ENCODE measurements around the gene CCDC68.
A peak's percentile ranks its signal among the peaks of the same experiment; 100 is the strongest.

CCDC68 gene

DNA sequence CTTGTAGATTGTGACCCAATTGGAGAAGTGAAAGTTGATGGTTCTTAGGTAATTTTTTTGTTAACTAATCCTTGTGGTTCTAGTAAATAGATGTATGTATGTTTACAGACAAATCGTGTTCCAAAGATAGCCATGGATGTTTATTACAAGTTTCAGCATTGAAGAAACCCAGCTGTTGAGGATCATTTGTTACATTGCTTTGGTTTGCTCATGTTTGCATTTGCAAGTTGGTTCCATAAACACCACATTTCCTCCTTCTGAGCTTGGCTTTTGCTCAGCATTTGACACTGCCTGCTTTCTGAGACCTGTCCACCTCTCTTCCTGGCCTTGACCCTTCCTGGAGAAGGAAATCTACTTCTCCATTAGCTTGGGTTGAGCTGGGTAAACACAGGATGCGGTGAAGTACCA lies 1.8 kb upstream of the CCDC68 start:
- DNase-seq (ENCODE audit: low read depth): peak; percentile 61

DNA sequence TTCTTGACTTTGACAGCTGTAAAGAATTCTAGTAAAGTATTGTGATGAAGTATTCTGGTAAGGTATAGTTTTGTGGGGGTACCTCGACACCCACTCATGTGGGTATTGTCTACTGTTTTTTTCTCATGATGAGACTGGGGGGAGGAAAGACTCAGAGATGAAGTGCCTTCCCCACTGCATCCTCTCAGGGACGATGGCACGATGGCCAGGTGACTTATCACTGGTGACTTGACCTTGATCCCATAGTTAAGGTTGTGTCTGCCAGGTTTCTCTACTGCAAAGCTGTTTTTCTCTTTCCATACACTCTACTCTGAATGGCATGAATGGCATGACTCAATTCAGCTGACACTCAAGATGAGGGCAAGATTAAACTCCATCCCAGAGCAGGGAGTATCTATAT lies 936 bp upstream of the CCDC68 start:
- DNase-seq (ENCODE audit: low read depth): no peak

DNA sequence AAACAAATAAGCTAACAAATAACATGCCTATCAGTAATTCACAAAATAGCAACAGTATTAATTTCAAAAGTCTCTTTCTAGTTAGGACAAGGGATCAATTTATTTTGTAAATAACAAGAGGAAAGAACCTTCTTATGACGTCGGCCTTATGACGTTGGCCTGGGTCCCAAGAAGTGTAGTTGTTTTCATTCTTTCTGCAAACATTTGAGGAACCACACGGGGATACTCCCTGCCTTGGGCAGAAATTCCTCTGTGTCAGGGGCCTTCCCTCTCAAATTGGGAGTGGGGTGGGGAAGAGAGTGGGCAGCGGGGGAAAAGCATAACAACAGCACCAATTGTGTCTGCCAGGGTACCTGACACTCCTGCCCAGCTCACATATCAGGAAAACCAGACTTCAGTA lies 1.3 kb downstream of the CCDC68 start:
- peak; percentile 85 for DNase-seq (ENCODE audit: low read depth)

DNA sequence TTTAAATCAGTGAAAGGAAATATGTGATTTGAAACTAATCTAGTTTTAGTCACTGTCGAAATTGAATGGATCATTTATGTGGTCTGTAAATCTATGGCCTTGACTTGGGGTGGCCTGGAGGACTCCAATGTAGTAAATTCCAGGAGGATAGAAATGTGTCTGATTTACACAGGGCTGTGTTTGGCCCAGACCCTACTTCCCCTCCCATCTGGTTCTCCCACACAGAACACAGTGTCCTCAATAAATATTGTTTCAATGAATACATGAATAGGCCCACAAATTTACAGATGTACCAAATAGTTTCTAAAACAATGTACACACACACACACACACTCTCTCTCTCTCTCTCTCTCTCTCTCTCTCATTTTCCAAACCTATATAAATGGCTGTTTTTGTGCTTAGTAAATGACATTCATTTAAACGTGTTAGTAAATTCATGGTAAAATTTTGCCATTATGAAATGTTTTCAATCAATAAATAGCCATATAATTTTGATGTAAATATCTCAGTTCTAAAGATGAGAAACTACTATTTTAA lies 1.9 kb downstream of the CCDC68 start:
- peak; percentile 49 for DNase-seq (ENCODE audit: low read depth)

DNA sequence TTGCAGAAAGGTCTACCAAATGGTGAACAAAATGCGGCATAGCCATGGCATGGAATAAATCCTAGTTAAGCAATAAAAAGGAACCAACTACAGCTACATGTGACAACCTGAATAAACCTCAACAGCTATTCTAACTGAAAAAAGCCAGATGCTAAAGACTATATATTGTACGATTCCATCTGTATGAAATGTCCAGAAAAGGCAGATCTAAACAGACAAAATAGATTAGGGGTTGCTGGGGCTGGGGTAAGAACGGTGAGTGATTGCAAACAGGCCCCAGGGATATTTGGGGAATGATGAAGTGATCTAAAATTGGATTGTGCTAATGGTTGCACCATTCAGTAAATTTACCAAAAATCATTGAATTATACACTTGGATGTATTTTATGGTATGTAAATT lies 2.8 kb downstream of the CCDC68 start:
- no peak for DNase-seq (ENCODE audit: low read depth)

DNA sequence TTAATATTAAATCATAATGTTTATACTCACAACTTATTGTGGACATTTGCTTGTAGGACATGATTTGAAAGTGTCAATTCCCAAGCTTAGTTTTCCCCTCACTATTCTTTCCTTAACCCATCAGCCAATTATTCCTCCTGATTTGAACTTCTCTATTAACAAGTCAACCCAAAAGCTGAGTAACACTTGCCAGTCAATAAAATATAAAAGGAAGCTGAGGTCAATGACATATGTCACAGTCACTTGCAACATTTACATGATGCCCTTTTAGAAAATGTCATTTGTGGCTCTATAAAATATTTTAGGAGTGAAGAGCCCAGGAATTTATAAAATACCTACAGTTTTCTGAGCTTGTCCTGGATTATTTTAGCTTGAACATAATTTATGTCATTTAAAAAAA lies 7.2 kb downstream of the CCDC68 start:
- no peak for DNase-seq (ENCODE audit: low read depth)

DNA sequence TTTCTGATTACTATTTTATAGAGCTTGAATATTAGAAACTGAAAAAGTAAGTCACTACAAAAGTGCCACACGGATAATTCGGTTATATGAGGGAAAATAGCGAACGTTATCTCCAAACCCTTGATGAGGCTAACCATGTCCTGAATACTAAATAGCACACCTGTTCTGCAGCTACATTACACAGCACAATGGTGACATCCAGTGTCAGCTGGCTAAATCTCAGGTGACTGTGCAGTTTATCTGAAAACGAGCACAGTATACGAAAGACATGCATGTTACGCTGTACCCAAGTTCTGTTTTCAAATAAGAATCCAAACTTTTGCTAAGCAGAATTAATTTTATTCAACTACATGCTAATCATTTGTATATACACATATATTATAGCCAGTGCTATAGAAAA lies 9.0 kb downstream of the CCDC68 start:
- DNase-seq (ENCODE audit: low read depth): no peak

DNA sequence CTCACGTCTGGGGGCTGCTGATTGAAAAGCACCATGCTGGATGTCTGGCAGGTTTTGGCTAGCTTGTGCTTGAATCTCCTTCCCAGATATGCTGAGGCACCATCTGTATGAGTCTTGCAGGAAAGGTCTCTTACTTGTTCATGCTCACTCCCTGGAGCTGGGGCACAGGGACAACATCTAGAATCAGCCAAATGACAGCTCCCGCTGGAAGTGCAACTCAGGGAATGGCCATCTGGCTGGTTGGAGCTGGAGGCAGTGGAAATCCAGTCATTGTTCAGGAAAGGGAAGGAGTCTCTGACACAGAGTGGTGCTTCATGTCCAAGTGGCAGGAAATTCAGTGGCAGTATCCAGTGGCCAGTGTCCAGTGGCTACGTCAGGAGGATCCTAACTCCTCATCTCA lies 9.7 kb downstream of the CCDC68 start:
- DNase-seq (ENCODE audit: low read depth): no peak

DNA sequence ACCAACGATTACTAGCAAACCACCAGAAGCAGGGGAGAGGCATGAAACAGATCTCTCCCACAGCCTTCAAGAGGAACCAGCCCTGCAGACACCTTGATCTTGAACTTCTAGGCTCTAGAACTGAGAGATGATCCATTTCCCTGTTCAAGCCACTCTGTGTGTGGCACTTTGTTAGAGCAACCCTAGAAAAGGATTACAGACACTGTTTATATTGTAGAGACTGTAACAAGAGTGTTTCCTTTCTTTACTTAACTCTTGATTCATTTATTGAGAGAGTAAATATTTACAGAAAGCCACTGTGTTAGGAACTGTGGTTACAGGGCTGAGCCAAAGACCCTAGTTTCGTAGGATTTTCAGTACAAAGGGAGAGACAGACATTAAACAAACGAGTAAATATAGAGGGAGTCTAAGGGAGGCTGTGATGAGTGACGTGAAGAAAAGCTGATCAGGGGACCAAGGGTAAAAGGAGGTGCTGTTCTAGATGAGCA lies 10.9 kb downstream of the CCDC68 start:
- DNase-seq (ENCODE audit: low read depth): no peak

DNA sequence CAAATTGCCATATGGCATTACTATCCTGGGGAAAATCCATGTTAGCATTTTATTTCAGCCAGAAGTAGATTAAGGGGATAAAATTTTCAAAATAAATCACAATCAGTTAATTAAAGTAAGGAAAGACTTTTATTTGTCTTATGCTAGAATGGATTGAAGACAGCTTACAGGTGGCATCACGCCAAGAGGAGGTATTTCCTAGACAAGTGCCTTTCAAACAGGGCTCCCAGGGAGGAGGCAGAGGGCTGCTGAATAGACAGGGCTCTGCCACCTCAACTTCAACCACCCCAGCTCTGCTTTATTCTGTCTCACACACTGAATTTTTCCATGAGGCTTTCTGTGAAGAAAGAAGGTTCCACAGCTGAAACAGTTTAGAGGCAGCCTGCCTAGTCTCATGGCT lies 12.2 kb downstream of the CCDC68 start:
- DNase-seq (ENCODE audit: low read depth): peak; percentile 62

DNA sequence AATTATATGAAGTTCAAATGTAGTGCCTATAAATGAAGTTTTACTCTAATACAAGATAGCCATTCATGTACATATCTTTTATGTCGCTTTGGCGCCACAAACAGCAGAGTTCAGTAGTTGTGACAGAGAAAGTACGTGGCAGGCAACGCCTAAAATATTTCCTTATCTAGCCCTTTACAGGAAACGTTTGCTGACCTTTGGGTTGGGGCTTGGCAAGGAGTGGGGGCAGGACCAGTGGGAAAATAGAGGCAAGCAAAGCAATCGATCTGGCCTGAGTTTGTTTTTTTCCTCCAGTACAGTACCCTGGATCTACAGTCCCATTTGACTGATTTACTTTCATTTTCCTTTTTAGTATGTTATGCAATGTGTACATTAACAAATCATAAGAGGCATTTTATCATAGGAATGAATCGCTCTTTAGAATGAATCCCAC lies 13.1 kb downstream of the CCDC68 start:
- peak; percentile 47 for DNase-seq (ENCODE audit: low read depth)

DNA sequence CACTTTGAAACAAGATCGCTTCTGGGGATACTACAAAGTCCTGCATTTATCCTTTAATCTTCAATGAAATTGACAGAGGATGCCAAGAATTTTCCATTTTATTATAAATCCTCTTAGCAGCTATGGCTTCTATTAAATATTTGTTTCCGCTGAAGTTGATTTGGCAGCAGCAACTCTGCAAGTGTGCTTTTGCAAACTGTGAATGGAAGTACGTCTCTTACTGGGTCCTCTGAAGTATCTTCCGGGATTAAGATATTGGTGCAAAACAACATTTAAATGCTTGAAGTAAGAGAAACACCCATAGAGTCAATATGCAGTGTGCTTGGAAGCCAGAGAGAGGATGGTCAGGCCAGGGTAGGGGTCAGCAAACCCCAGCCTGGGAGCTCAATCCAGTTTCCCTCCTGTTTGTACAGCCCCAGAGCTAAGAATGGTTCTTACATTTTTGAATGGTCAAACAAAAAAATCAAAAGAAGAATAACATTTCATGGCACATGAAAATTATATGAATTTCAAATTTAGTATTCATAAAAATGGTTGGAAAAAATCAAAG lies 13.6 kb downstream of the CCDC68 start:
- DNase-seq (ENCODE audit: low read depth): no peak

DNA sequence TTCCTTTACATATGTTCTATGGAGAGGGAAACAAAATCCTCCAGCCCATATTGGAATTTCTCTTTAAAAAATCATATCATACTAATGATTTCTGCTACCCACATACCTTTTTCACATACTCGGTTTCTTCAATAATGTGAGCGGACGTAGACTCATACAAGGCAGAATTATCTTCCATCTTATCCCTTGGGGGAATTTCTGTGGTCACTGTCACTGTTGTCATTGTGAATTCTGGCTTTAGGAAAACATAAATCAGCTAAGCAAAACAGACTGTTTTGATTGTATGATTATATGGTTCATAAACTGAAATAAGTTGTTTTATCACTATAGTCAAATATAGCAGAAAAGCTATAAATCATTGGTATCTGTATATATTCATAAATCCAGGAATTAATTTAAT lies 16.7 kb downstream of the CCDC68 start:
- no peak for DNase-seq (ENCODE audit: low read depth)

DNA sequence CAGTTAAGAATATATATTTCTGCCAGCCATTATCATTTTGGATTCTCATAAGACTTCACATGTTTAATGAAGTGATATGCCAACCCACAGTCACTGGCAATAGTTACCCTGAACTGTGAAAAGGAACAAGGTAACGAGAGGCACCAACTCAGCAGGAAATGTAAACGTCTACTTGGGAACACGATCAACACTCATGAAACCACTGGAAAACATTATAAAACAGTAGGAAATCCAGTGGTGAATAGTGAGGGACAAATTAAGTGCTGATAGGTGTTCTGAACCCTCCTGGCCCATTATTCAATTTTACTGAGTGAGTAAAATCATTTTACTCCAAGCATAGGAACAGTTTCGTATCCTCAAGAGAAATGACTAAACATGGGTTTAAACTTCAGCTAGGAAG lies 17.1 kb downstream of the CCDC68 start:
- DNase-seq (ENCODE audit: low read depth): no peak

DNA sequence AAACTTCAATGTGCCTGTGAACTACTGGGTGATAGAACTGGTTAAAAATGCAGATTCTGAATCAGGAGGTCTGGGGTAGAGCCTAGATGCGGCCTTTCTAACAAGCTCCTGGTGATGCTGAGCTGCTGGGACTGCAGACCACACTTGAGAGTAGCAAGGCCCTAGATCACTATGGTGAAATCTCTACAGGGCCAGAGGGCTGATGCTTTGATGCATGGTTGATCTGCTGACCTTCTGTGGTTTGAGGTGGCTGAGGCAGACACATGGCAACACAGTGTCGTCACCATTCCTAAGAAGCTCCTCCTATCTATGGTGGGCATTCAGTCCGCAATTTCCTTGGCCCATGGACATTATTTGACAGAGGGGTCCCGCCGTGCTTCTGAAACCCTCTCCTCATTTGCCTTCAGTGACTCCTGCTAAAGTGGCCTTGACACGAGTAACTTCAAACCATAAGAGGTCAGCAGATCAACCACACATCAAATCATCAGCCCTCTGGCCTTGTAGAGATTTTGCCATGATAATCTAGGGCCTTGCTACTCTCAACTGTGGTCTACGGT lies 19.8 kb downstream of the CCDC68 start:
- peak; percentile 89 for DNase-seq (ENCODE audit: low read depth)

DNA sequence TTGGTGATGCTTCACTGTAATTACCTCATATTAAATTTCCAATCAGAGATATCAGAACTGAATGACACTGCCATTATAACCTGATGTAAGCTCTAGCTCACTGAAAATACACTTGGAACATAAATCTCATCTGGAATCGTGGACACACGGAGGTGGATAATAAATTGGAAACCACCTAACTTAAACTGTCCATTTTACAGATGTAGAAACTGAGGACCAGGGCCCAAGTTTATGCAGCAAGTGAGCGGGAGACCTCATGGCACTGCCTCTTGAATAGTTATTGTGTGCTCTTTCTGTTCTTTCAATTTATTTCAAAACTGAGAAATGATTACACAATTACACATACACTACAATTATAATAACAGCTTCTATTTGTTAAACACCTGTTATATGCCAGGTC lies 20.8 kb downstream of the CCDC68 start:
- no peak for DNase-seq (ENCODE audit: low read depth)

DNA sequence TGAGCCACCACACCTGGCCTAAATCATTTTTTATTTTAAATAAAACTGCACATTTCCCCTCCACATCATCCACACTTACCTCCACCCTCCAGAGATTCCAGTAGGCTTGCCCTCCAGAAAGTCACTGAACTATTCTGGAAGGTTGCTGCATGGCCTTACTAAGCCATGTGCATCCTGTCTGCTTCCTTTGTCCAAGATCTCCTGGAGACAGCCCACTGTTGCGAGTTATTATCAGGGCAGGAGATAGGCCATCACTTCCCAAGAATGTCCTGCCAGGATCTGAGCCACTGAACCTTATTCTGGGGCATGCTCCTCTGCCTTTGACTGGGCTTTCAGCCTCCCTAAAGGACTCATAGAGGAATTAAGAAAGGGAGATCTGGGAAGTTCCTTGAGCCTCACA lies 26.8 kb downstream of the CCDC68 start:
- no peak for DNase-seq (ENCODE audit: low read depth)

DNA sequence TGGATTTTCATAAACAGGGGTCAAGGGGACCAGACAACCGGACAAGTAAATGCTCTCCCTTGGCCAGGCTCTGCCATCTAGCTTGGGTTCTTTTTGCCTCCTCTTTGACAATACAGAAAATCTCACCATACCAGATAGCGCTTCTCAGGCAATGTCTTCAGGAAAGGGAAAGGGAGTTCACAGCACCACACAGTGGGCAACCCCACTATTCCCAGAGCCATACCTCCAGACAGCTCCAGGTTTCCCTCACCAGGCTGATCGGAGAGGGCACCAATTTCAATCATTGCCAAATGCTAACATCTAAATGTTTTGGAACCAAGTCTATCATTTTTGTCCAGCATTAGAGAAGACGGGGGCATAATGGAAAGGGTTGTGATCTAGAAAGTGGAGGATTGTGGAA lies 28.1 kb downstream of the CCDC68 start:
- DNase-seq (ENCODE audit: low read depth): no peak

DNA sequence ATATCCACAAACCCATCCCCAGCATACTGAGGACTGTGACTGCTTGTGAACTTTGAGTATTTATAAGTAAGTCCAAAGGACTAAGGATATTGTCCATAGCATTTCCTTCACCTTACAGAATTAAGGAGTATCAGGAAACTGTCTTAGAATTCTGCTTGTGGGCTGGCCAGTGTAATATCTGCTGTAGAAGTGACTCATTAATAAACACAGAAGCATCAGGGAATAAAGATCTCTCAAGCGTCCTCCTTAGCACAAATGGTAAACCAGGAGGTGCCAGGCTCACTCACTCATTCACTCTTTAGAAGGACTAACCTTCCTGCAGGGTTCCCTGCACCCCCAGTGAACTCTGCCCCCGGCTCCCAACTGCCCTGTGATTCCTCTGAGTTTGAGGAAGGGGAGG lies 31.0 kb downstream of the CCDC68 start:
- DNase-seq (ENCODE audit: low read depth): peak; percentile 63

DNA sequence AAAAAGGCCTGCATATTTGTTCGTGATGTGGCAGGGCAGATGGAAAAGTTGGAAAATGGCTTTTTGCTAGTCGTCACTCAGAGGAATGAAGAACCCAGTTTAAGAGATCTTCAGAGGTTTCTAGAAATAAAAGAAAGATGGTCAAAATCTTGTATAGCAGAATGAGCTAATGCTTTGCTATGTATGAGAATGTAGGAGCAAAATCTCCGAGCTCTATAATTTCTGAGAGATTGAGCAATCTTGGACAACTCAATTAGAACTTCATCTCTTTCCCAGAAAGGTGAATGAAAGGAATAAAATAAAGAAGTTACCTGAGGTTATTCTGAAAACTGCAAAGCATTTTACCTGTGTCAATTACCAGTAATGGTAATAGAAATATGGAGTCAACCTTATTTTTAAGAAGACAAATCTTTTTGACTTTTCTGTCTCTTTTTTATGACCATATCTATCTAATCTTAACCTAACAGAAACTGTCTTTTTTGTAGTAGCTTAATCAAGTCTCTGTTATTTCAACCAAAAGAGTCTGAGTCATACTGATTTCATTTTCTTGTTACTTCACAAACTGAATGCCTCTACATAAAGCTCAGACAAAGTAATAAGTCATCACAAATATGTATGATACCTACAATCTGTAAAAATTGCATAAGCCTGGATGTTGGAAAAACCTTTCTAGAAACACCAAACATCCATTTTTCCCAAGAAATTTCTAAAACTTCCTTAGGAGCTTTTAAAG lies 32.5 kb downstream of the CCDC68 start:
- DNase-seq (ENCODE audit: low read depth): peak; percentile 84

DNA sequence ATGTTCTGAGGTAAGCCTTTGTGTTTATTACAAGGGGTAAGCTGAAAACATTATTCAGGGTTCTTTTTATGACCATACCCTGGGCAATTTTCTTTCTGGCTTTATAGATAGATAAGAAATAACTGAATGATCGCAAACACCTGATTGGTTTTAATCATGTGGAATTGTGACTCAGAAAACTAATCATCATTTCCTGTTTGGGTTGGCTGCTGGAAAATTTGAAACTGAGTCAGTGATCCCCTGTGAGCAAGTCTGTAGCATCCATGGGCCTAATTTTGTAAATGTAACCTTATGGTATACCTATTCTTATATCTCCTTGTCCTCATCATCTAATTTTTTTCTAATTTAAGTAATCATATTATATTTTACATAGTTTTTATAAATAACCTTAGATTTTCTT lies 34.3 kb downstream of the CCDC68 start:
- peak; percentile 64 for DNase-seq (ENCODE audit: low read depth)

DNA sequence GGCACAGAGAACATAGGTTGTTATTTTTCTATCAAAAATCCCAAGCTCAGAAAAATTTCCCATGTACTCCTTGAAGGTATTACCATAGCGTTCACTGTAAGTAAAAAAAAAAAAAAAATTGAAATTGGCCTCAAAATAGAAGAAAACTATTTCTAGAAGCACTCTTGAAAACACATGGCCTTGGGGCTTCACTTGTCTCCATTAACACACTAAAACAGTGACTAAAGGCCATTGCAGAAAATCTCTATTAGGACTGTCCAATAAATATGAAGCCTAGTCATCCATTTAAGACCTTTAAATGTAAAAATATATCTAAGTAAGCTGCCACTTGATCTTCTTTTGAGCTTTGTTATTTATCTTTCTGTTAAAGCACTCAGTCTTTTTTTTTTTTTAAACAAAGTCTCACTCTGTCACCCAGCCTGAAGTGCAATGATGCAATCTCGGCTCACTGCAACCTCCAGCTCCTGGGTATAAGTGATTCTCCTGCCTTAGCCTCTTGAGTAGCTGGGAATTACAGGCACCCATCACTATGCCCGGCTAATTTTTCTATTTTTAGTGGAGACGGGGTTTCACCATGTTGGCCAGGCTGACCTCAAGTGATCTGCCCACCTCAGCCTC lies 35.8 kb downstream of the CCDC68 start:
- DNase-seq (ENCODE audit: low read depth): peak; percentile 28

DNA sequence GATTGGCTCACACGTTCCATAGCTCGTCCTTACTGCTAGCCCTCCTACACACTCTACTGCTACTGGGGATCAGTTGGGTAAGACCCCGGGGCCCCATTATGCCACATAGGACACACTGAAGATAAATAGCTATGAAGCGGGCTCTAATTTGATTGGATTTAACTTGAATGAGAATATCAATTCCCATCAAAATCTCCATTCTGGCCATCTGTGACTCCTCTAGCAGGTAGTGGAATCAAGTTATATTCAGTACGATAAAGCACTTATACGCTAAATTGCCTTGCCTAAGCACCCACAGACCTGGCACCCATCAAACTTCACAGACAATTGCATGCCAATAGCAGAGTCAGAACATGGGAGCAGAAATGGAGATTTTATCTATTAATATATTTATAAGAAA lies 39.8 kb downstream of the CCDC68 start:
- DNase-seq (ENCODE audit: low read depth): no peak

Data from iris pigment epithelial cell (primary cell).